Measurements from ENCODE around the gene HRH2. TPM values are rescaled to one million over a fixed set of nuclear protein-coding genes. Genes with fewer than 3 reads are reported as not detected.

Gene HRH2
- total RNA-seq, 1 experiment from 2014 or later: 3.3 TPM

- no peaks in the 10 kb centered on the region for H3K79me1 ChIP-seq (ENCODE audit: insufficient read depth, low read depth, low read length, poor library complexity, severe bottlenecking)
- no peaks in the 10 kb centered on the region for H3K79me2 ChIP-seq (ENCODE audit: insufficient read depth, low read length)
- H4K8ac ChIP-seq (replicated peaks; ENCODE audit: insufficient read length, low read depth, low read length): no peak overlapping the region
- Mint-ChIP-seq H3K9me3 (peaks cover 0 to 3% of the 10 kb centered on the region in 2 experiments; a peak in 1 of 5 replicates), H3K27me3 (ENCODE audit: low read depth) (no peaks in the 10 kb centered on the region), H3K27ac (peak overlapping the region in 1 of 3 experiments; percentile 2; a peak in 2 of 7 replicates), H3K36me3 (ENCODE audit: insufficient read depth in 1 of 3, low read depth in 3 of 3) (peaks cover 0 to 5% (median 0%) of the 10 kb centered on the region in 3 experiments; a peak in 2 of 7 replicates), H3K4me1 (peaks cover 24 to 25% of the 10 kb centered on the region in 2 experiments), H3K4me3 (no peak overlapping the region)
- H3K14ac ChIP-seq (ENCODE audit: insufficient read depth, low read length): no peak overlapping the region
- H3T11ph ChIP-seq (ENCODE audit: low read length): no peak overlapping the region
- no peaks in the 10 kb centered on the region for H3K27me3 ChIP-seq (ENCODE audit: insufficient read depth, low read length)
- no peak overlapping the region for H4K5ac ChIP-seq (ENCODE audit: insufficient read length, low read depth, low read length)
- no peak overlapping the region for H3K27ac ChIP-seq (ENCODE audit: insufficient read length, low read depth, low read length)
- no peak for TF ChIP-seq CTCF (conservative IDR thresholded peaks at IDR 0.05)
- H2AFZ ChIP-seq (ENCODE audit: low read length): no peak overlapping the region
- H2BK15ac ChIP-seq (ENCODE audit: low read depth, low read length): no peak overlapping the region
- H4K20me1 ChIP-seq (ENCODE audit: control insufficient read depth, insufficient read depth, insufficient read length): no peaks in the 10 kb centered on the region
- no peak overlapping the region for H2BK120ac ChIP-seq (ENCODE audit: low read depth, low read length, poor library complexity, severe bottlenecking)
- H2BK12ac ChIP-seq (ENCODE audit: insufficient read length, low read depth, low read length): no peak overlapping the region
- H3K4me2 ChIP-seq (ENCODE audit: insufficient read depth, insufficient read length, low read length): no peak overlapping the region
- H3K23me2 ChIP-seq (ENCODE audit: insufficient read length, low read depth, low read length, poor library complexity, severe bottlenecking): no peaks in the 10 kb centered on the region
- DNase-seq: no peak
- H2BK5ac ChIP-seq (ENCODE audit: insufficient read length, low read length): no peak overlapping the region
- no peak overlapping the region for H4K91ac ChIP-seq (ENCODE audit: insufficient read length, low read depth, low read length)
- H3K4me1 ChIP-seq (ENCODE audit: insufficient read depth, low read length): peaks cover 3% of the 10 kb centered on the region; the same call in 1 of the 2 replicates
- H3K18ac ChIP-seq (ENCODE audit: insufficient read length, low read depth, low read length): no peak overlapping the region
- H3K56ac ChIP-seq (ENCODE audit: insufficient read length, low read depth, low read length): no peak overlapping the region
- WGBS (ENCODE audit: extremely low coverage, insufficient read length, low lambda C conversion rate): no CpG with 5 or more reads among the region's 12 CpGs
- no peaks in the 10 kb centered on the region for H3K9me3 ChIP-seq (ENCODE audit: control insufficient read depth, low read depth, low read length)
- no peak overlapping the region for H3K4ac ChIP-seq (ENCODE audit: low read depth, low read length)
- H2AK5ac ChIP-seq (ENCODE audit: insufficient read length, low read length): no peak overlapping the region
- H3K23ac ChIP-seq (ENCODE audit: insufficient read length, low read depth, low read length): no peak overlapping the region
- no peak overlapping the region for H3K9ac ChIP-seq (ENCODE audit: extremely low read depth, insufficient read length, low read length)
- H2BK20ac ChIP-seq (ENCODE audit: low read depth, low read length, poor library complexity, severe bottlenecking): no peak overlapping the region
These were observed 43.9 kb downstream of the HRH2 start for GRCh38 chr5:175701797-175702196.
